Uterus (tissue), 2 donors: Measurements from ENCODE around the gene PRR19.

Experiments used
- CTCF ChIP-seq, 4 experiments: fragments of 200-600 bp in 2 of 4; fragments of 450-650 bp in 2 of 4; sonication (generic) in 2 of 4; IDR thresholded peaks; one replicate each; pipeline ENCODE4 v1.5.1; 2016 to 2019; ENCODE audit warnings: antibody characterized with exemption in 4 of 4, mild to moderate bottlenecking in 2 of 4, moderate library complexity in 1 of 4
- POLR2A ChIP-seq, 2 donors: fragments of 450-650 bp; IDR thresholded peaks; one replicate each; pipeline ENCODE4 v1.6.1; 2016; ENCODE audit warnings: antibody characterized with exemption in 2 of 2, mild to moderate bottlenecking in 1 of 2, moderate library complexity in 1 of 2

- TF ChIP-seq CTCF (IDR thresholded peaks at IDR 0.05) (no peak), POLR2A (IDR thresholded peaks at IDR 0.05) (no peak)
These were observed 54.8 kb downstream of the PRR19 start for GRCh38 chr19:42356686-42357085.
